Stimulated activated CD8-positive, alpha-beta memory T cell treated with anti-CD3 and anti-CD28 coated beads, Interleukin-15, amount 100 ng/mL, for 4 hours (primary cell): ENCODE data around the gene FTCD.

Experiments used
- DNase-seq, 2 donors: peaks; one replicate each; pipeline ENCODE4 v3.0.0-alpha.2; 2020; ENCODE audit warnings: low read depth in 2 of 2

Gene FTCD

GRCh38 chr21:46093668-46094400 is 61.5 kb downstream of the FTCD start:
- DNase-seq, result no peak

GRCh38 chr21:46092811-46093667 is 62.3 kb downstream of the FTCD start:
- DNase-seq, result no peak

DNA sequence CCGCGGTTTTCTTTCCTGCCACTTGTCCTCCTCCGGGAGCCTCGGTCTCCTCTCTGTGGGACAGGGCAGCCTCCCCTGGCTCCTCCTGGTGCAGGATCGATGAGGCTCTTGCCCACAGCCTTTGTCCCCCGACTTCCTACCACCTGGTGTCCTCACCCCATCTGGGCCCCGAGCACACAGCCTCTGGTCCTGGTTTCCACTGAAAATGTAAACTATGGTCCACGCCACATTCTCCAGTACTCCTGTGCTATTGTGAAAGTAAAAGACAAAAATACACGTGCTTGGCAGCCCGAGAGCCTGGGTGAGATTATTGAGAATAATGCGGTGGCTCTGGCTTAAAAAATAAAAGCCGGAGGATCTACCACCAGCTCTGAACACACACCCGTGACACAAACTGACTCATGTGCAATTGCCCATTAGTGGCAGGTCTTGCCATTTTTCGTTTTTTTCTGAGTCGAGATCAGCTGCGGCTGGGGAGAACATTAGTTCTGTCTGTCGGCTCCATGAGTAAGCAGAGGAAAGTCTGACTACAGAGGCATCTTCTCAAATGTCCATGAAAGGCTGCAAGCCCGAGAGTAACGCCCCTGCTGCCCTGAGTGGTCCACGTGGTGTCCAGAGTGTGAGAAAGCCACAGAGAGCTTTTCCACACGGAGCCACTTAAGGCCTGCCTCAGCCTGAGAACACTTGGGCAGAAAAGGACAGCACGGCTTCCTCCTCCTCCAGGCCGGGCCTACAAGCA is 63.2 kb downstream of the FTCD start:
- no peak for DNase-seq

GRCh38 chr21:46091631-46092025 is 63.8 kb downstream of the FTCD start:
- DNase-seq, result no peak

DNA sequence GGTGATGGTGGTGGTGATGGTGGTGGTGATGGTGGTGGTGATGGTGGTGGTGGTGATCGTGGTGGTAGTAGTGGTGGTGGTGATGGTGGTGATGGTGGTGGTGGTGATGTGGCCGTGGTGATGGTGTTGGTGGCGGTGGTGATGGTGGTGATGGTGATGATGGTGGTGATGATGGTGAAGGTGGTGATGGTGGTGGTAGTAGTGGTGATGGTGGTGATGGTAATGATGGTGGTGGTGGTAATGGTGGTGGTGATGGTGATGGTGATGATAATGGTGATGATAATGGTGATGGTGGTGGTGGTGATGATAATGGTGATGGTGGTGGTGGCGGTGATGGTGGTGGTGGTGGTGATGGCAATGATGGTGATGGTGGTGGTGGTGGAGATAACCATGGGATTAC is 64.3 kb downstream of the FTCD start:
- no peak for DNase-seq

DNA sequence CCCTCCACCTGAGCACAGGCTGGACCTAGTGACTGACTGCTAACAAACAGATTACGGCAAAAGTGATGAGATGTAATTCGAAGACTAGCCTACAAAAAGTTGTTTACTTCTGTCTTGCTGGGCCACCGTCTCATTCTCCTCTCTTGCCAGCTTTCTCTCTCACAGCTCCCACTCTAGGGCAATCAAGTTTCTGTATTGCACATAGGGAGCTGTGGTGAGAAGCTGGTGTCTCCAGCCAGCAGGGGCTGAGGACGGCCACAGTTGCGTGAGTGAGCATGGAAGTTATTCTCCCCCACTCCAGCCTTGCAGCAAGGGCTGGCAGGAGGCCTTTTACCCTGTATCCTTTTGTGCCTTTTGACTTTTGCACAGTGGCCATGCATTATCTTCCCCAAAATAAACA is 66.1 kb downstream of the FTCD start:
- no peak for DNase-seq

DNA sequence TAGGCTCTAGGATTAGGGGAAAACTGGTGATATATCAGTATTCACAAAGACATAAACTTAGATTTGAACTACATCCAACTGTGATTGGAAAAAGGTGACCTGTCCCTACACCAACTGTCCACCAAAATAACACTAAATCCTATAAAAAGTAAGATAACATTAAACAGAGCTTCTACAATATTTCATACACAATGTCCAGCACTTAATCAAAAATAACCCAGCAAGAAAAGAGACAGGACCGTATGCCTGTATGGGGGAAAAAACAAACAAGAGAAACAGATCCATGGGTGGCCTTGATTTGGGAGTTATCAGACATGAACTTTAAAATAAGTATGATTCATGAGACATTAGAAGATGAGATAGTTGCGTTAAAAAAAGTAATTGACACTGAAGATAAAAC is 67.2 kb downstream of the FTCD start:
- no peak for DNase-seq

DNA sequence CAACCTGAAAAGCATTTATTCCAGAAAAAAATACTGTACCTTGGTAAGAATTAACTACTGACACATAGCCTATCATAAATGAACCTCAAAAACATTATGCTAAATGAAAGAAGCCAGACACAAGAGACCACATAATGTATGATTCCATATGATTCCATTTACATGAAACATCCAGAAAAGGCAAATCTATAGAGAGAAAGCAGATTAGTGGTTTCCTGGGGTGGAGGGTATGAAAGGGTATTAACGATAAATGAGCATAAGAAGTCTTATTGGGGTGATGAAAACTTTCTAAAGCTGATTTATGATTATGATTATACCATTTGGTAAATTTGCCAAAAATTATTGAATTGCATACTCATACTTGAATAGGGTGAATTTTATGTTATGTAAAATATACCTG is 67.7 kb downstream of the FTCD start:
- DNase-seq, result no peak
